Anterior cingulate cortex (tissue), 58 donors: ENCODE measurements around the gene HES5.

Source experiments
- DNase-seq, 58 donors: peaks; one replicate each; lab custom pipeline; 2025; lab: John Stamatoyannopoulos, UW

Gene HES5

GRCh38 chr1:2488688-2489087, 41.4 kb downstream of the HES5 start:
- no peak for DNase-seq

- DNase-seq: no peak
Measured at GRCh38 chr1:2486558-2486957, 43.5 kb downstream of the HES5 start.

GRCh38 chr1:2486041-2486440, 44.0 kb downstream of the HES5 start:
- no peak for DNase-seq

- no peak for DNase-seq
Measured at GRCh38 chr1:2483970-2484369, 46.1 kb downstream of the HES5 start.

GRCh38 chr1:2483026-2483425, 47.0 kb downstream of the HES5 start:
- DNase-seq: no peak

GRCh38 chr1:2482588-2482987, 47.5 kb downstream of the HES5 start:
- DNase-seq: no peak

- no peak for DNase-seq
Measured at GRCh38 chr1:2481885-2482284, 48.2 kb downstream of the HES5 start.

GRCh38 chr1:2480986-2481364, 49.1 kb downstream of the HES5 start:
- DNase-seq: peak in 1 of 58 donors; percentile 32

GRCh38 chr1:2480236-2480985, 49.7 kb downstream of the HES5 start:
- DNase-seq: no peak

GRCh38 chr1:2479618-2480017, 50.4 kb downstream of the HES5 start:
- DNase-seq: no peak

- DNase-seq: no peak
Measured at GRCh38 chr1:2479186-2479585, 50.9 kb downstream of the HES5 start.
